SK-N-SH (cell line): ENCODE measurements around the gene PRTFDC1. TPM values are rescaled to one million over a fixed set of nuclear protein-coding genes. Genes with fewer than 3 reads are reported as not detected.

Experiments
- CTCF ChIA-PET: fragments of 300-600, 350-600 bp; formaldehyde crosslinking; extraction: SDS; loops from one replicate; lab custom pipeline; 2021; lab: Yijun Ruan, JAX
- POLR2A ChIA-PET: fragments of 350-600 bp; sonication (Branson Sonifier 250); formaldehyde crosslinking; extraction: SDS; loops from one replicate; lab custom pipeline; 2020; ENCODE audit warnings: antibody characterized with exemption, inconsistent platforms; lab: Yijun Ruan, JAX
- DNase-seq: peaks from one replicate; pipeline ENCODE4 v3.0.0; 2012
- H2AFZ ChIP-seq: fragments of 200-600 bp; sonication (generic); 2 replicates; pipeline ENCODE4 v1.8.1; 2016; ENCODE audit warnings: antibody characterized with exemption, mild to moderate bottlenecking, low read depth
- H3F3A ChIP-seq: fragments of 200-600 bp; sonication (generic); replicated peaks from 2 replicates; pipeline ENCODE3; 2016; ENCODE audit warnings: antibody characterized with exemption, mild to moderate bottlenecking; ENCODE audit not compliant: insufficient read depth
- H3K27ac ChIP-seq, 2 experiments: fragments of 200-500 bp in 1 of 2; fragments of 200-600 bp in 1 of 2; sonication (Bioruptor generic) in 1 of 2; sonication (generic), shearing (Covaris generic) in 1 of 2; 2 replicates each; pipeline versions ENCODE4 v1.5.1 to v1.6.1; 2014 to 2016; ENCODE audit warnings: low read depth in 2 of 2, inconsistent platforms in 1 of 2, low read length in 1 of 2, mild to moderate bottlenecking in 1 of 2, mixed read lengths in 1 of 2
- H3K27me3 ChIP-seq: fragments of 200-600 bp; sonication (generic), shearing (Covaris generic); 2 replicates; pipeline ENCODE4 v1.6.1; 2016; ENCODE audit warnings: mixed run types; ENCODE audit not compliant: insufficient read depth
- H3K36me3 ChIP-seq, 2 experiments: fragments of 200-500 bp in 1 of 2; fragments of 200-600 bp in 1 of 2; sonication (Bioruptor generic) in 1 of 2; sonication (generic) in 1 of 2; replicated peaks in 1 of 2; 2 replicates each; pipeline versions ENCODE3 to v1.5.1; 2014 to 2016; ENCODE audit warnings: low read length in 1 of 2, mild to moderate bottlenecking in 1 of 2; ENCODE audit not compliant: insufficient read depth in 2 of 2, control insufficient read depth in 1 of 2
- H3K4me1 ChIP-seq, 2 experiments: fragments of 200-500 bp in 1 of 2; fragments of 200-600 bp in 1 of 2; sonication (Bioruptor generic) in 1 of 2; sonication (generic), shearing (Covaris generic) in 1 of 2; 2 replicates each; pipeline versions ENCODE4 v1.5.1 to v1.6.1; 2014 to 2016; ENCODE audit warnings: low read depth in 1 of 2, low read length in 1 of 2, mixed run types in 1 of 2; ENCODE audit not compliant: insufficient read depth in 2 of 2, control insufficient read depth in 1 of 2
- H3K4me2 ChIP-seq: fragments of 200-600 bp; sonication (generic), shearing (Covaris generic); 2 replicates; pipeline ENCODE4 v1.6.1; 2017; ENCODE audit warnings: mixed run types
- H3K4me3 ChIP-seq, 2 experiments: fragments of 200-500 bp in 1 of 2; fragments of 200-600 bp in 1 of 2; sonication (Bioruptor generic) in 1 of 2; sonication (generic), shearing (Covaris generic) in 1 of 2; 2 replicates each; pipeline versions ENCODE4 v1.5.1 to v1.8.1; 2014 to 2016; ENCODE audit warnings: low read depth in 2 of 2, inconsistent platforms in 1 of 2, low read length in 1 of 2, mild to moderate bottlenecking in 1 of 2, mixed read lengths in 1 of 2, moderate library complexity in 1 of 2
- H3K79me2 ChIP-seq: fragments of 200-600 bp; sonication (generic); 2 replicates; pipeline ENCODE4 v1.8.1; 2017; ENCODE audit warnings: mild to moderate bottlenecking; ENCODE audit not compliant: insufficient read depth
- H3K9ac ChIP-seq: fragments of 200-600 bp; sonication (generic); 2 replicates; pipeline ENCODE4 v1.6.1; 2017; ENCODE audit warnings: mixed run types
- H3K9me2 ChIP-seq: fragments of 200-600 bp; sonication (generic); 2 replicates; pipeline ENCODE4 v1.6.1; 2017; ENCODE audit warnings: mixed run types
- H3K9me3 ChIP-seq: fragments of 200-600 bp; sonication (generic); 2 replicates; pipeline ENCODE4 v1.6.1; 2017; ENCODE audit warnings: mixed run types, mild to moderate bottlenecking, moderate library complexity
- H4K20me1 ChIP-seq: fragments of 200-600 bp; sonication (generic); 2 replicates; pipeline ENCODE4 v1.6.1; 2017; ENCODE audit warnings: mild to moderate bottlenecking, mixed run types; ENCODE audit not compliant: insufficient read depth
- CHD2 ChIP-seq: fragments of 150-350 bp; IDR thresholded peaks from 2 replicates; pipeline ENCODE4 v1.6.1; 2018; ENCODE audit warnings: low read length; ENCODE audit not compliant: partially characterized antibody
- CTCF ChIP-seq: fragments of 200-600 bp; sonication (generic); IDR thresholded peaks from 2 replicates; pipeline ENCODE4 v1.6.1; 2017; ENCODE audit warnings: antibody characterized with exemption, mild to moderate bottlenecking, moderate library complexity
- ELF1 ChIP-seq: IDR thresholded peaks from 2 replicates; pipeline ENCODE4 v1.4.0; 2012
- EZH2phosphoT487 ChIP-seq: fragments of 200-600 bp; sonication (generic); IDR thresholded peaks from 2 replicates; pipeline ENCODE4 v1.6.1; 2017; ENCODE audit warnings: low read depth, mixed run types, mild to moderate bottlenecking, antibody characterized with exemption, moderate library complexity, borderline replicate concordance
- FOSL2 ChIP-seq: IDR thresholded peaks from 2 replicates; pipeline ENCODE4 v1.4.0; 2012; ENCODE audit warnings: low read depth, mild to moderate bottlenecking, moderate library complexity, borderline replicate concordance
- FOXJ3 ChIP-seq: sonication (generic); formaldehyde crosslinking; IDR thresholded peaks from 2 replicates; pipeline ENCODE4 v1.5.1; 2020; ENCODE audit warnings: mild to moderate bottlenecking, missing genetic modification reagents
- IRF3 ChIP-seq: fragments of 150-350 bp; IDR thresholded peaks from 2 replicates; pipeline ENCODE4 v1.6.1; 2016; ENCODE audit warnings: mild to moderate bottlenecking, low read depth, low read length
- MXI1 ChIP-seq: IDR thresholded peaks from 2 replicates; pipeline ENCODE4 v1.6.1; 2012; ENCODE audit warnings: mild to moderate bottlenecking, low read depth, low read length, improper control_type of control experiment
- NFIC ChIP-seq: IDR thresholded peaks from 2 replicates; pipeline ENCODE4 v1.4.0; 2012; ENCODE audit warnings: borderline replicate concordance
- PBX3 ChIP-seq: IDR thresholded peaks from 2 replicates; pipeline ENCODE4; 2012
- POLR2AphosphoS5 ChIP-seq: IDR thresholded peaks from 2 replicates; pipeline ENCODE4 v1.6.1; 2012; ENCODE audit warnings: low read depth, low read length
- RAD21 ChIP-seq: IDR thresholded peaks from 2 replicates; pipeline ENCODE4 v1.6.1; 2012; ENCODE audit warnings: mild to moderate bottlenecking, low read length
- RCOR1 ChIP-seq: fragments of 150-350 bp; IDR thresholded peaks from 2 replicates; pipeline ENCODE4 v1.6.1; 2017; ENCODE audit warnings: antibody characterized with exemption, low read length
- RXRA ChIP-seq: IDR thresholded peaks from 2 replicates; pipeline ENCODE4 v1.4.0; 2012; ENCODE audit warnings: low read depth, mild to moderate bottlenecking, borderline replicate concordance
- SMC3 ChIP-seq: IDR thresholded peaks from 2 replicates; pipeline ENCODE4 v1.6.1; 2012; ENCODE audit warnings: low read depth, low read length, improper control_type of control experiment
- TAF1 ChIP-seq: IDR thresholded peaks from 2 replicates; pipeline ENCODE4 v1.6.1; 2012; ENCODE audit warnings: low read depth, mild to moderate bottlenecking, low read length, moderate library complexity, borderline replicate concordance
- TCF12 ChIP-seq: IDR thresholded peaks from 2 replicates; pipeline ENCODE4 v1.4.0; 2012
- WGBS: methylation state at CpG from one replicate; pipeline ENCODE4 v1.1.6; 2017; ENCODE audit warnings: low lambda C conversion rate; 5-methylcytosine and 5-hydroxymethylcytosine counted together
- polyA plus RNA-seq, 3 experiments: library from polyadenylated mRNA; depleted of rRNA; stranded (reverse); fragments of >200 nt; gene quantifications; 2 replicates each; pipeline ENCODE4 v1.2.3, GENCODE V29; 2012
- TF ChIP-seq, protein P1 (sequence below): fragments of 150-350 bp; IDR thresholded peaks from 2 replicates; pipeline ENCODE4 v1.6.1; 2017; ENCODE audit warnings: antibody characterized with exemption, low read length, low read depth, borderline replicate concordance
- TF ChIP-seq, protein P2 (sequence below): IDR thresholded peaks from 2 replicates; pipeline ENCODE4 v1.6.1; 2012; ENCODE audit warnings: mild to moderate bottlenecking, low read depth, low read length, moderate library complexity

Gene PRTFDC1
- polyA plus RNA-seq, 1 of the 3 experiments (the other 2 are of a cell fraction) = 6.6 TPM

DNA sequence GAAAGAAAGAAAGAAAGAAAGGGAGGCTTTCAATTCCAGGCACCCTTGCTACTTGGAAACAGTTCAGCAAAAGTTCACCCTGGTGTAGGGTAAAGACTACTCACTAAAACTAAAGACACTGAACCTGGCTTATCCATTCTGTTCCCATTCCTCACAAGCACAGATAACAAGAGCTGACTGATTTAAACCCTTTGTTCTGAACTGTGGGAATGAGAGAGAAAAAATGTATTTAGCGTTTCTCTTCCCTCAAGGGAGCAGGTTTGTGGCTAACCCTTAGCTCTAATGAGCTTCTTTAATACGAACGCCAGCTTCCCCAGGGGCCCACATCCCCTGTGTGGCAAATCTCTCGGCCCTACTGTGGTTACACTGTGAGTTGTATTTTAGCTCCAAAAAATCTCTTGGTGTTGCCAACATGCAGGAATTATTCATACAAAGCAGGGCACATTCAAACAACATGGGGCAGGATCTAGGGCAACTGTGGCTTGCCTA is 23.3 kb downstream of the PRTFDC1 start:
- no peaks in the 10 kb centered on the region for H3K36me3 ChIP-seq
- no peak overlapping the region for H3K9ac ChIP-seq
- POLR2A ChIA-PET = no interaction called here
- TF ChIP-seq CTCF (no peak), EZH2phosphoT487 (no peak), FOXJ3 (CRISPR knock-in tag) (no peak), POLR2AphosphoS5 (no peak), CHD2 (no peak), RAD21 (no peak), FOSL2 (no peak), PBX3 (no peak), TCF12 (no peak), TAF1 (no peak), RXRA (no peak), ELF1 (no peak)
- TF ChIP-seq, protein P1, sequence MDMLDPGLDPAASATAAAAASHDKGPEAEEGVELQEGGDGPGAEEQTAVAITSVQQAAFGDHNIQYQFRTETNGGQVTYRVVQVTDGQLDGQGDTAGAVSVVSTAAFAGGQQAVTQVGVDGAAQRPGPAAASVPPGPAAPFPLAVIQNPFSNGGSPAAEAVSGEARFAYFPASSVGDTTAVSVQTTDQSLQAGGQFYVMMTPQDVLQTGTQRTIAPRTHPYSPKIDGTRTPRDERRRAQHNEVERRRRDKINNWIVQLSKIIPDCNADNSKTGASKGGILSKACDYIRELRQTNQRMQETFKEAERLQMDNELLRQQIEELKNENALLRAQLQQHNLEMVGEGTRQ = no peak
- H3K4me1 ChIP-seq = peaks cover 0 to 4% of the 10 kb centered on the region in 2 experiments; a peak in 1 of 4 replicates
- H3K27me3 ChIP-seq = no peaks in the 10 kb centered on the region
- no peaks in the 10 kb centered on the region for H3K79me2 ChIP-seq
- H4K20me1 ChIP-seq = no peaks in the 10 kb centered on the region
- CTCF ChIA-PET = interaction anchor here (0.9 to 1.6 kb wide), 3 partner anchors 20 to 152 kb away, joined by 3 to 4 read pairs (median 4); no protein-coding TSS in a partner anchor
- no peak overlapping the region for H2AFZ ChIP-seq
- no peaks in the 10 kb centered on the region for H3F3A ChIP-seq
- no peak for DNase-seq
- H3K9me3 ChIP-seq = no peaks in the 10 kb centered on the region
- no peak overlapping the region for H3K4me2 ChIP-seq
- H3K27ac ChIP-seq = no peak overlapping the region
- no peak overlapping the region for H3K4me3 ChIP-seq
- WGBS = 89% methylated on average over 4 of the region's 4 CpGs
- H3K9me2 ChIP-seq = no peaks in the 10 kb centered on the region

DNA sequence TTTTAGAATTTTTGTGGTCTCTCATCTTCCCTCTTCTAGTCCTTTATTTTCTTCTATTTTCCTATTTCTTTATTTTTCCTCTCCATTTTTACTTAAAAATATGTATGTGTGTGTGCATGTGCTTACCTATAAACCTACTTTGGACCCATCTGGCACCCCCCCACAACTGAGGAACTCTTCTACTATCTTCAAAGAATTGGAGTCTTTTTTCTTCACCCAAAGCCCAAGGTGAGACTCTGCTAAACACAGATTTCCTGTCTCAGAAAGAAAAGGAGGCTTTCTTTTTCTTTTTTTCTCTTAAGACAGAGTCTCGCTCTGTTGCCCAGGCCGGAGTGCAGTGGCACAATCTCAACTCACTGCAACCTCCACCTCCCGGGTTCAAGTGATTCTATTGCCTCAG is 24.2 kb downstream of the PRTFDC1 start:
- WGBS = 97% methylated on average over 3 of the region's 3 CpGs
- DNase-seq = no peak
- Histone ChIP-seq H4K20me1 (no peaks in the 10 kb centered on the region), H3K4me3 (no peak overlapping the region), H3F3A (no peaks in the 10 kb centered on the region), H3K9me3 (no peaks in the 10 kb centered on the region), H3K27ac (no peak overlapping the region), H3K4me1 (peaks cover 0 to 4% of the 10 kb centered on the region in 2 experiments; a peak in 1 of 4 replicates), H3K9me2 (no peaks in the 10 kb centered on the region), H3K27me3 (no peaks in the 10 kb centered on the region), H3K36me3 (no peaks in the 10 kb centered on the region), H2AFZ (no peak overlapping the region), H3K79me2 (no peaks in the 10 kb centered on the region), H3K9ac (no peak overlapping the region), H3K4me2 (no peak overlapping the region)
- no peak for TF ChIP-seq RXRA
- TF ChIP-seq IRF3 = no peak
- no peak for TF ChIP-seq FOXJ3 (CRISPR knock-in tag)
- TF ChIP-seq RCOR1 = no peak
- TF ChIP-seq MXI1 = no peak
- TF ChIP-seq, protein P2, sequence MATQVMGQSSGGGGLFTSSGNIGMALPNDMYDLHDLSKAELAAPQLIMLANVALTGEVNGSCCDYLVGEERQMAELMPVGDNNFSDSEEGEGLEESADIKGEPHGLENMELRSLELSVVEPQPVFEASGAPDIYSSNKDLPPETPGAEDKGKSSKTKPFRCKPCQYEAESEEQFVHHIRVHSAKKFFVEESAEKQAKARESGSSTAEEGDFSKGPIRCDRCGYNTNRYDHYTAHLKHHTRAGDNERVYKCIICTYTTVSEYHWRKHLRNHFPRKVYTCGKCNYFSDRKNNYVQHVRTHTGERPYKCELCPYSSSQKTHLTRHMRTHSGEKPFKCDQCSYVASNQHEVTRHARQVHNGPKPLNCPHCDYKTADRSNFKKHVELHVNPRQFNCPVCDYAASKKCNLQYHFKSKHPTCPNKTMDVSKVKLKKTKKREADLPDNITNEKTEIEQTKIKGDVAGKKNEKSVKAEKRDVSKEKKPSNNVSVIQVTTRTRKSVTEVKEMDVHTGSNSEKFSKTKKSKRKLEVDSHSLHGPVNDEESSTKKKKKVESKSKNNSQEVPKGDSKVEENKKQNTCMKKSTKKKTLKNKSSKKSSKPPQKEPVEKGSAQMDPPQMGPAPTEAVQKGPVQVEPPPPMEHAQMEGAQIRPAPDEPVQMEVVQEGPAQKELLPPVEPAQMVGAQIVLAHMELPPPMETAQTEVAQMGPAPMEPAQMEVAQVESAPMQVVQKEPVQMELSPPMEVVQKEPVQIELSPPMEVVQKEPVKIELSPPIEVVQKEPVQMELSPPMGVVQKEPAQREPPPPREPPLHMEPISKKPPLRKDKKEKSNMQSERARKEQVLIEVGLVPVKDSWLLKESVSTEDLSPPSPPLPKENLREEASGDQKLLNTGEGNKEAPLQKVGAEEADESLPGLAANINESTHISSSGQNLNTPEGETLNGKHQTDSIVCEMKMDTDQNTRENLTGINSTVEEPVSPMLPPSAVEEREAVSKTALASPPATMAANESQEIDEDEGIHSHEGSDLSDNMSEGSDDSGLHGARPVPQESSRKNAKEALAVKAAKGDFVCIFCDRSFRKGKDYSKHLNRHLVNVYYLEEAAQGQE = no peak
- no peak for TF ChIP-seq SMC3
- TF ChIP-seq TAF1 = no peak
- TF ChIP-seq NFIC = no peak
- ChIA-PET CTCF (interaction anchor here (1.1 kb wide), 1 partner anchor 153 kb away, joined by 4 read pairs; no protein-coding TSS in a partner anchor), POLR2A (no interaction called here)
